Psoas muscle (tissue), 8 donors: ENCODE data around the gene CEACAM18. TPM values are rescaled to one million over a fixed set of nuclear protein-coding genes. Genes with fewer than 3 reads are reported as not detected.
"Not testable (repeated sequence)": the region's sequence is repeated elsewhere in the genome, so short reads cannot be mapped to it uniquely, and the experiment has no call there.

Experiments used
- ATAC-seq, 4 donors: fragments of 200-7000 bp; cut with Tn5 transposase; one replicate each; pipeline ENCODE4 v1.9.1; 2020; ENCODE audit warnings: moderate library complexity in 3 of 4, mild to moderate bottlenecking in 2 of 4
- DNase-seq, 2 donors: peaks; one replicate each; pipeline ENCODE4 v3.0.0-alpha.2; 2020
- H3K27ac ChIP-seq: fragments of 200-600 bp; one replicate; pipeline ENCODE4 v1.8.0; 2022
- H3K27me3 ChIP-seq, 3 donors: fragments of 200-600 bp in 1 of 3; one replicate each; pipeline versions ENCODE4 v1.6.1 to v1.8.0; 2013 to 2022; ENCODE audit warnings: low read length in 2 of 3, mild to moderate bottlenecking in 2 of 3, moderate library complexity in 1 of 3; ENCODE audit not compliant: insufficient read depth in 3 of 3
- H3K36me3 ChIP-seq, 2 donors: fragments of 200-600 bp in 1 of 2; one replicate each; pipeline versions ENCODE4 v1.6.1 to v1.8.0; 2013 to 2022; ENCODE audit warnings: low read depth in 1 of 2, mild to moderate bottlenecking in 1 of 2, moderate library complexity in 1 of 2; ENCODE audit not compliant: insufficient read depth in 1 of 2
- H3K4me1 ChIP-seq: fragments of 200-600 bp; one replicate; pipeline ENCODE4 v1.8.0; 2022
- H3K4me3 ChIP-seq: fragments of 200-600 bp; one replicate; pipeline ENCODE4 v1.8.0; 2022; ENCODE audit warnings: mild to moderate bottlenecking
- H3K9me3 ChIP-seq: fragments of 200-600 bp; one replicate; pipeline ENCODE4 v1.8.0; 2022
- WGBS, 3 donors: extraction: QIAGEN DNeasy Blood & Tissue Kit; methylation state at CpG; one replicate each; pipeline versions ENCODE4 v1.1.6 to v1.1.7; 2013; 5-methylcytosine and 5-hydroxymethylcytosine counted together
- intact Hi-C, 2 donors: fragments of 100-400 bp; cut with DNase I; formaldehyde crosslinking; loops; one replicate each; pipeline versions ENCODE4 v1.11.0 to v1.14.2; 2022
- polyA plus RNA-seq, 3 donors: library from polyadenylated mRNA; stranded (reverse); fragments of 200-250 nt; gene quantifications; one replicate each; pipeline ENCODE4 v1.2.3, GENCODE V29; 2013
- total RNA-seq, 4 donors: library from RNA; stranded (reverse); fragmentation: NEBNext Ultra II Directional in 2 of 4; extraction: Animal tissue kit (Norgen Biotek cat#: 25700) in 2 of 4; gene quantifications; one replicate each; pipeline versions ENCODE4 v1.2.1 to v1.2.4, GENCODE V29; 2021 to 2023
- TF ChIP-seq, protein P1 (sequence below): fragments of 200-600 bp; IDR thresholded peaks from one replicate; pipeline ENCODE4 v1.8.0; 2022; ENCODE audit warnings: antibody characterized with exemption
- donor health status: healthy with polysubstance abuse.
- donor health status: DM: no; HTN: no; CAD: no; lungs with moderate emphysema.
- donor health status: Bipolar disorder and iron deficiency.
- donor health status: healthy.
- donor health status: DM: yes; HTN: yes; CAD: no.
- donor health status: DM: no; HTN: no; CAD: no.
- donor health status: DM: no; HTN: no; CAD: no.
- donor health status: DM: yes; HTN: yes; CAD: no.

Gene CEACAM18
- total and polyA plus RNA-seq, 7 donors: not detected

DNA sequence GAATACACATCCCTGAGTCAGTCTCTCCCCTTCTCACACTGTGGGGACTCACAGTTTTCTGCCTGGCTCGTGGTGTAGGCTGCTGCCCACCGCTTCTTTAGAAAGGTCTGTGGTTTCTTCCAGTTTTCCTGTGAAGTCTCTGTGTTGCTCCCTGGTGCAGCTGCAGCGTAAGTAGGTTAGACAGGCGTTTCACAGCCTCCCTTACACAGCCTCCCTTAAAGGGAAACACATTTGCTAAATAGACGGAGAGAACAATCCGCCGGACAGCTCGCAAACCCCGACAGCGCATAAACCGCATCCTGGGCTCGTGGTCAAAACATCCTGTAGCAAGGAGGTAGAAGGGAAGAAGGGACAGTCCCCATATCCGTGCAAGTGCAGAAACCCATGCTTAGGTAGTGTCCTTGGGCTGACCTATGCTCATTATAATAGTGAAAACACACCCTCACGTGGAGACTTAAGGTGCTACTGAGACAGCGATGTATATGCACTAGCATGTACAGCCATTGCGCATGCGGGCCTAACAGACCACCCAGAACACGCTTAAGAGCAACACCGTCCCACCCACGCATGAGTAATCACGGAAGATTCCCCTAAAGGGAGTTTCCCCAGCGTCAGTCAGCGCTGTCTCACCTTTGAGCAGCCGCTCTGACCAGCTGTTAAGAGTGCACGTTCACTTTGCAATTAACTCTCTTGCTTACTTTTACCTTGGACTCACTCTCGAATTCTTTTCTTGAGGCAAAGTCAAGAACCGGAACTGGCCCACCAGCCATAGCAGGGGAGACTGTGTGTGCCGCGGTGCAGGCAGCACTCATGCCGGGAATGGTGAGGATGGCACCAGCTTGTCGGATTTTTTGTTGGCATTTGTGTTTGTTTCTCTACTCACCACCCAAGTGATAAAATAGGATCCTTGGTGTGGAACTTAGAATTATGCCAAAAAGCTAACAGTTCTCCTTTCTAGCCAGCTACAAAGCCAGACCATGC, 36.6 kb upstream of the CEACAM18 start:
- DNase-seq (no peak), ATAC-seq (no peak)
- Histone ChIP-seq H3K36me3 (no peaks in the 10 kb centered on the region), H3K9me3 (no peaks in the 10 kb centered on the region), H3K27me3 (peaks cover 0 to 21% (median 0%) of the 10 kb centered on the region in 3 donors), H3K4me1 (no peaks in the 10 kb centered on the region), H3K27ac (no peak overlapping the region), H3K4me3 (no peak overlapping the region)
- intact Hi-C loops: no loop called here
- WGBS, 3 donors: 61 to 63% (median 61%) methylated on average over 31 of the region's 31 CpGs
- TF ChIP-seq, protein P1, sequence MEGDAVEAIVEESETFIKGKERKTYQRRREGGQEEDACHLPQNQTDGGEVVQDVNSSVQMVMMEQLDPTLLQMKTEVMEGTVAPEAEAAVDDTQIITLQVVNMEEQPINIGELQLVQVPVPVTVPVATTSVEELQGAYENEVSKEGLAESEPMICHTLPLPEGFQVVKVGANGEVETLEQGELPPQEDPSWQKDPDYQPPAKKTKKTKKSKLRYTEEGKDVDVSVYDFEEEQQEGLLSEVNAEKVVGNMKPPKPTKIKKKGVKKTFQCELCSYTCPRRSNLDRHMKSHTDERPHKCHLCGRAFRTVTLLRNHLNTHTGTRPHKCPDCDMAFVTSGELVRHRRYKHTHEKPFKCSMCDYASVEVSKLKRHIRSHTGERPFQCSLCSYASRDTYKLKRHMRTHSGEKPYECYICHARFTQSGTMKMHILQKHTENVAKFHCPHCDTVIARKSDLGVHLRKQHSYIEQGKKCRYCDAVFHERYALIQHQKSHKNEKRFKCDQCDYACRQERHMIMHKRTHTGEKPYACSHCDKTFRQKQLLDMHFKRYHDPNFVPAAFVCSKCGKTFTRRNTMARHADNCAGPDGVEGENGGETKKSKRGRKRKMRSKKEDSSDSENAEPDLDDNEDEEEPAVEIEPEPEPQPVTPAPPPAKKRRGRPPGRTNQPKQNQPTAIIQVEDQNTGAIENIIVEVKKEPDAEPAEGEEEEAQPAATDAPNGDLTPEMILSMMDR: no peak

DNA sequence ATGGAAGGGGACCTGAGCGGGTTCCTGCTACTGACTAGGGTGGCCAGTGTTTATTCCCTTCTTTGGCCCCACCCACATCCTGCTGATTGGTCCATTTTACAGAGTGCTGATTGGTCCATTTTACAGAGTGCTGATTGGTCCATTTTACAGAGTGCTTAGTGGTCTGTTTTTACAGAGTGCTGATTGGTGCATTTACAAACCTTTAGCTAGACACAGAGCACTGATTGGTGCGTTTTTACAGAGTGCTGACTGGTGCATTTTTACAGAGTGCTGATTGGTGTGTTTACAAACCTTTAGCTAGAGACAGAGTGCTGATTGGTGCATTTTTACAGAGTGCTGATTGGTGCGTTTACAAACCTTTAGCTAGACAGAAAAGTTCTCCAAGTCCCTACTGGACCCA, 30.8 kb upstream of the CEACAM18 start:
- DNase-seq, H3K36me3 ChIP-seq, intact Hi-C loops, H3K27me3 ChIP-seq, H3K4me3 ChIP-seq, H3K27ac ChIP-seq, H3K4me1 ChIP-seq, H3K9me3 ChIP-seq, ATAC-seq: not testable (repeated sequence)
- 71 to 80% (median 73%) methylated on average over 3 of the region's 3 CpGs for WGBS, 3 donors

DNA sequence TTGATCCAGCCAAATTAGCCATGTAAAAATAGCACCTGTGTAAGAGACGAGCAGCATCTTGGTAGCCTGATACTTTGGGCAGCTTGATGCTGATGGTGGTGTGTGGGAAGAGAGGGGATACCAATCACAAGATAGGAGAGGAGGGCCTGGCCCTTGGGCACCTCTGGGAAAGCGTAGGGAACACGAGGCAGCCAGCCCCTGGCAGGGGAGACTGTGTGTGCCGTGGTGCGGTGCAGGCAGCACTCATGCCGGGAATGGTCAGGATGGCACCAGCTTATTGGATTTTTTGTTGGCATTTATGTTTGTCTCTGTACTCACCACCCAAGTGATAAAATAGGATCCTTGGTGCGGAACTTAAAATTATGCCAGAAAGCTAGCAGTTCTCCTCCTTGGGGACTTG, 30.3 kb upstream of the CEACAM18 start:
- no peaks in the 10 kb centered on the region for H3K36me3 ChIP-seq
- no peaks in the 10 kb centered on the region for H3K27me3 ChIP-seq
- TF ChIP-seq, protein P1: no peak
- ATAC-seq (no peak), DNase-seq (no peak)
- WGBS, 3 donors: 70 to 80% (median 73%) methylated on average over 7 of the region's 7 CpGs
- H3K4me3 ChIP-seq: no peak overlapping the region
- H3K4me1 ChIP-seq: no peaks in the 10 kb centered on the region
- H3K9me3 ChIP-seq: no peaks in the 10 kb centered on the region
- intact Hi-C loops: no loop called here
- H3K27ac ChIP-seq: no peak overlapping the region

DNA sequence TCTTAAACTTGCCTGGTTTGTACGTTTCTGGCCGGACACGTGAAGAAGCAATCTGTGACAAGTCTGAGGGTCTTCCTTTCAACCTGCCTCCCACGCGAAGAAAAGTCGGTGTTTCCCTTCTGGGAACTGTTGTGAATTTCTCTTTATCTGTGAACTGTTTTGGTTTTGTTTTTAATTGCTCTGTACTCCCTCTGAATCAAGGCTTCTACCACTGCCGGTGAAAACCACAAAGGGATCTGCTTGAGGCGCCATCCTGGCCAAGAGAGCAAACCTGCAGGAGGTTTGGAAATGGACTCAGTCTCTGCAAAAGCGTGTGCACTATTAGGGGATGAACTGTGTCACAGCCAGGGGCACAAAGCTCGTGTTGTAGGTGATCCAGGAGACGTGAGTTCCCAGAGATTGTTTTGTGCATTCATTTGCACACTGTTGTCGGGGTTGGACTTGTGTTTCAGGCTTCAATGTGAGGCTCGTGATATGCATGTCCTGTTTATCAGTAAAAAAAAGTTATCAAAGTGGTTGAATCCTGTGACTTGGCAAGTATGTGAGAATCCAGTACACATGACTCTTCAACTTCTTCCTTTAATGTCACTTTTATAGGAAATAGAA, 29.8 kb upstream of the CEACAM18 start:
- Histone ChIP-seq H3K4me3 (no peak overlapping the region), H3K9me3 (no peaks in the 10 kb centered on the region), H3K4me1 (no peaks in the 10 kb centered on the region), H3K36me3 (no peaks in the 10 kb centered on the region), H3K27ac (no peak overlapping the region), H3K27me3 (no peaks in the 10 kb centered on the region)
- no peak for DNase-seq
- no peak for ATAC-seq
- 65 to 68% (median 67%) methylated on average over 13 of the region's 13 CpGs for WGBS, 3 donors
- intact Hi-C loops: no loop called here
- TF ChIP-seq, protein P1: no peak

DNA sequence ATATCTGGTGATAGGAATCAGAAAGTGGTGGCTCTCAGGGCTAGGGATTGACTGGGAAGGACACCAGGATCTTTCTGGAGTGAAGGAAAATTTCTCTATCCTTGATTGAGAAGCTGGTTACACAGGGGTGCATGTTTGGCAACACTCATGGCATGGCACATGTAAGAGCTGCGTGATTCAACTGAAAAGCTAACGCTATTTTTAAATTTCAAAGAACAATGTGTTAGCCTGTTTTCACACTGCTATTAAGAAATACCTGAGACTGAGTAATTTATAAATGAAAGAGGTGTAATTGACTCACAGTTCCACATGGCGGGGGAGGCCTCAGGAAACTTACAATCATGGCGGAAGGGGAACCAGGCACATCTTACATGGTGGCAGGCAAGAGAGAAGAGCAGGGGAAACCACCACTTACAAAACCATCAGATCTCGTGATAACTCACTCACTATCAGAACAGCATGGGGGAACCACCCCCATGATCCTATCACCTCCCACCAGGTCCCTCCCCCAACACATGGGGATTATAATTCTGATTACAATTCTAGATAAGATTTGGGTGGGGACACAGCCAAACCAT, 27.5 kb upstream of the CEACAM18 start:
- no peak overlapping the region for H3K27ac ChIP-seq
- ATAC-seq (no peak), DNase-seq (no peak)
- 79 to 87% (median 83%) methylated on average over 5 of the region's 5 CpGs for WGBS, 3 donors
- intact Hi-C loops: no loop called here
- peaks cover 0 to 1% (median 0%) of the 10 kb centered on the region in 3 donors for H3K27me3 ChIP-seq
- H3K4me1 ChIP-seq: no peaks in the 10 kb centered on the region
- TF ChIP-seq, protein P1: no peak
- H3K9me3 ChIP-seq: no peaks in the 10 kb centered on the region
- no peak overlapping the region for H3K4me3 ChIP-seq
- H3K36me3 ChIP-seq: no peaks in the 10 kb centered on the region
